GM23338 (cell line): ENCODE measurements around the gene ZDHHC5. TPM values are rescaled to one million over a fixed set of nuclear protein-coding genes. Genes with fewer than 3 reads are reported as not detected.

ENCODE experiments used
- ATAC-seq: fragments of 200-7000 bp; cut with Tn5 transposase; 3 replicates; pipeline ENCODE4 v1.9.1; 2020
- DNase-seq: peaks from one replicate; pipeline ENCODE4 v3.0.0-alpha.2; 2015; ENCODE audit warnings: low spot score
- H2AFZ ChIP-seq: fragments of 200-600 bp; sonication (generic); 2 replicates; pipeline ENCODE4 v1.8.0; 2016; ENCODE audit warnings: antibody characterized with exemption, mild to moderate bottlenecking, moderate library complexity
- H3F3A ChIP-seq: fragments of 200-600 bp; sonication (generic); replicated peaks from 2 replicates; pipeline ENCODE4 v1.8.0; 2017; ENCODE audit warnings: antibody characterized with exemption, mixed run types, low read depth
- H3K27ac ChIP-seq: fragments of 200-600 bp; sonication (generic); 2 replicates; pipeline ENCODE4 v1.6.1; 2016; ENCODE audit warnings: low read depth
- H3K27me3 ChIP-seq: fragments of 200-600 bp; sonication (generic); 2 replicates; pipeline ENCODE4 v1.8.0; 2016; ENCODE audit warnings: mild to moderate bottlenecking, mixed run types, moderate library complexity; ENCODE audit not compliant: insufficient read depth
- H3K36me3 ChIP-seq: fragments of 200-600 bp; sonication (generic); 2 replicates; pipeline ENCODE4 v1.8.0; 2016; ENCODE audit warnings: mild to moderate bottlenecking; ENCODE audit not compliant: insufficient read depth
- H3K4me1 ChIP-seq: fragments of 200-600 bp; sonication (generic); 2 replicates; pipeline ENCODE4 v1.8.0; 2016; ENCODE audit warnings: mild to moderate bottlenecking, moderate library complexity; ENCODE audit not compliant: insufficient read depth
- H3K4me2 ChIP-seq: fragments of 200-600 bp; sonication (generic); 2 replicates; pipeline ENCODE4 v1.7.1; 2017; ENCODE audit warnings: mixed run types
- H3K4me3 ChIP-seq: fragments of 200-600 bp; sonication (generic); 2 replicates; pipeline ENCODE4 v1.6.1; 2016; ENCODE audit warnings: mixed run types
- H3K79me2 ChIP-seq: fragments of 200-600 bp; sonication (generic); replicated peaks from 2 replicates; pipeline ENCODE4 v1.8.0; 2017; ENCODE audit warnings: mild to moderate bottlenecking; ENCODE audit not compliant: insufficient read depth
- H3K9me2 ChIP-seq: fragments of 200-600 bp; sonication (generic); 2 replicates; pipeline ENCODE4 v1.8.0; 2017; ENCODE audit not compliant: insufficient read depth
- H4K20me1 ChIP-seq: fragments of 200-600 bp; sonication (generic); replicated peaks from 2 replicates; pipeline ENCODE4 v1.8.0; 2017; ENCODE audit warnings: mild to moderate bottlenecking; ENCODE audit not compliant: insufficient read depth
- H3K27ac Mint-ChIP-seq: 2 replicates; pipeline ENCODE4 v1.8.0; 2020; ENCODE audit warnings: inconsistent platforms, mild to moderate bottlenecking, moderate library complexity, mixed read lengths
- H3K27me3 Mint-ChIP-seq: 3 replicates; pipeline ENCODE4 v1.8.0; 2022; ENCODE audit warnings: low read depth, mild to moderate bottlenecking, moderate library complexity, mixed read lengths, inconsistent platforms; ENCODE audit not compliant: insufficient read depth, poor library complexity
- H3K36me3 Mint-ChIP-seq: 3 replicates; pipeline ENCODE4 v1.8.0; 2021; ENCODE audit warnings: low read depth, mild to moderate bottlenecking, inconsistent platforms, moderate library complexity, mixed read lengths
- H3K4me1 Mint-ChIP-seq: 3 replicates; pipeline ENCODE4 v1.8.0; 2020; ENCODE audit warnings: mild to moderate bottlenecking, inconsistent platforms, mixed read lengths
- H3K4me3 Mint-ChIP-seq: 3 replicates; pipeline ENCODE4 v1.8.0; 2021; ENCODE audit warnings: moderate library complexity, mild to moderate bottlenecking, inconsistent platforms, mixed read lengths
- H3K9me3 Mint-ChIP-seq: 3 replicates; pipeline ENCODE4 v1.8.0; 2020; ENCODE audit warnings: moderate library complexity, mild to moderate bottlenecking, inconsistent platforms, mixed read lengths
- EZH2 ChIP-seq: fragments of 200-600 bp; sonication (generic); IDR thresholded peaks from one replicate; pipeline ENCODE4 v1.8.0; 2017; ENCODE audit warnings: antibody characterized with exemption, mild to moderate bottlenecking, low read depth; ENCODE audit not compliant: unreplicated experiment
- EZH2phosphoT487 ChIP-seq: fragments of 200-600 bp; sonication (generic); IDR thresholded peaks from one replicate; pipeline ENCODE4 v1.8.1; 2018; ENCODE audit warnings: antibody characterized with exemption; ENCODE audit not compliant: unreplicated experiment
- JUNB ChIP-seq: IDR thresholded peaks from one replicate; pipeline ENCODE4 v1.6.1; 2016; ENCODE audit warnings: antibody characterized with exemption; ENCODE audit not compliant: unreplicated experiment
- NANOG ChIP-seq: IDR thresholded peaks from 2 replicates; pipeline ENCODE4 v1.6.1; 2016; ENCODE audit warnings: antibody characterized with exemption, borderline replicate concordance
- POLR2AphosphoS5 ChIP-seq: IDR thresholded peaks from 2 replicates; pipeline ENCODE4 v1.6.1; 2016; ENCODE audit warnings: antibody characterized with exemption, low read depth
- STAT1 ChIP-seq: IDR thresholded peaks from one replicate; pipeline ENCODE4 v1.6.1; 2016; ENCODE audit warnings: antibody characterized with exemption; ENCODE audit not compliant: unreplicated experiment
- ZNF114 ChIP-seq: fragments of 250-450 bp; sonication (Bioruptor Pico); IDR thresholded peaks from 2 replicates; pipeline ENCODE4 v1.5.0; 2020; ENCODE audit warnings: mild to moderate bottlenecking, moderate library complexity
- polyA plus RNA-seq: library from polyadenylated mRNA; unstranded; fragments of >200 nt; fragmentation: Nextera tagmentation; extraction: Ambion mirVana; gene quantifications from 2 replicates; pipeline ENCODE4 v1.2.1, GENCODE V29; 2016
- total RNA-seq: library from RNA; depleted of rRNA; stranded (reverse); fragments of >200 nt; shearing (Covaris generic); gene quantifications from 2 replicates; pipeline ENCODE4 v1.2.3, GENCODE V29; 2014
- TF ChIP-seq, protein P1 (sequence below): IDR thresholded peaks from one replicate; pipeline ENCODE4 v1.6.1; 2018; ENCODE audit warnings: antibody characterized with exemption; ENCODE audit not compliant: unreplicated experiment
- TF ChIP-seq, protein P2 (sequence below): IDR thresholded peaks from 2 replicates; pipeline ENCODE4 v1.6.1; 2016; ENCODE audit warnings: antibody characterized with exemption
- TF ChIP-seq, protein P3 (sequence below), 2 experiments: fragments of 200-600 bp in 1 of 2; sonication (generic) in 1 of 2; conservative IDR thresholded peaks; 2 replicates each; pipeline versions ENCODE4 v1.5.1 to v1.6.1; 2016 to 2017; ENCODE audit warnings: antibody characterized with exemption in 2 of 2, low read depth in 2 of 2, mild to moderate bottlenecking in 2 of 2, moderate library complexity in 1 of 2

Gene ZDHHC5
- total and polyA plus RNA-seq, 2 experiments from 2014 or later, result 16.9 to 42.3 TPM

DNA sequence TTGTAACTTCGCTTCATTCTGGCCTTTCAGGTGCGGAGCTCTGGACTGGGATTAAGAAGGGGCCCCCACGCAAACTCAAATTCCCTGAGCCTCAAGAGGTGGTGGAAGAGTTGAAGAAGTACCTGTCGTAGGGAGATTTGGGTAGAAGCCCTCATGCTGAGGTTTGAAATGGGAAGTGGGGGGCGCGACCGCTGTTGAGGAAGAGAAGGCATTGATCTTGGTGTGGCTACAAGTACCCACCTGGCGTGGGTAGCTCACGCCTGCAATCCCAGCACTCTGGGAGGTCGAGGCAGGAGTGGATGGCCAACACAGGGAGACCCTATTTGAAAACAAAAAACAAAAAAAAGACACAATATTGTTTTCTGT is 74.2 kb downstream of the ZDHHC5 start:
- DNase-seq (no peak), ATAC-seq (no peak)
- H3K27me3 Mint-ChIP-seq, result peaks cover 19% of the 10 kb centered on the region
- peak overlapping the region; percentile 28; the same call in 1 of the 2 replicates for H2AFZ ChIP-seq
- H3K9me2 ChIP-seq, result no peaks in the 10 kb centered on the region
- peak overlapping the region; percentile 98 for H3K4me2 ChIP-seq
- H3K4me1 Mint-ChIP-seq, result peaks cover 15% of the 10 kb centered on the region
- H3K9me3 Mint-ChIP-seq, result no peaks in the 10 kb centered on the region
- peak overlapping the region; percentile 96 for H3K27ac ChIP-seq
- no peaks in the 10 kb centered on the region; the same call in 1 of the 2 replicates for H4K20me1 ChIP-seq
- H3K27ac Mint-ChIP-seq, result peak overlapping the region; percentile 97
- H3K27me3 ChIP-seq, result no peaks in the 10 kb centered on the region
- peaks cover 21% of the 10 kb centered on the region for H3K79me2 ChIP-seq
- H3K4me3 Mint-ChIP-seq, result peak overlapping the region; percentile 95
- TF ChIP-seq, protein P1, sequence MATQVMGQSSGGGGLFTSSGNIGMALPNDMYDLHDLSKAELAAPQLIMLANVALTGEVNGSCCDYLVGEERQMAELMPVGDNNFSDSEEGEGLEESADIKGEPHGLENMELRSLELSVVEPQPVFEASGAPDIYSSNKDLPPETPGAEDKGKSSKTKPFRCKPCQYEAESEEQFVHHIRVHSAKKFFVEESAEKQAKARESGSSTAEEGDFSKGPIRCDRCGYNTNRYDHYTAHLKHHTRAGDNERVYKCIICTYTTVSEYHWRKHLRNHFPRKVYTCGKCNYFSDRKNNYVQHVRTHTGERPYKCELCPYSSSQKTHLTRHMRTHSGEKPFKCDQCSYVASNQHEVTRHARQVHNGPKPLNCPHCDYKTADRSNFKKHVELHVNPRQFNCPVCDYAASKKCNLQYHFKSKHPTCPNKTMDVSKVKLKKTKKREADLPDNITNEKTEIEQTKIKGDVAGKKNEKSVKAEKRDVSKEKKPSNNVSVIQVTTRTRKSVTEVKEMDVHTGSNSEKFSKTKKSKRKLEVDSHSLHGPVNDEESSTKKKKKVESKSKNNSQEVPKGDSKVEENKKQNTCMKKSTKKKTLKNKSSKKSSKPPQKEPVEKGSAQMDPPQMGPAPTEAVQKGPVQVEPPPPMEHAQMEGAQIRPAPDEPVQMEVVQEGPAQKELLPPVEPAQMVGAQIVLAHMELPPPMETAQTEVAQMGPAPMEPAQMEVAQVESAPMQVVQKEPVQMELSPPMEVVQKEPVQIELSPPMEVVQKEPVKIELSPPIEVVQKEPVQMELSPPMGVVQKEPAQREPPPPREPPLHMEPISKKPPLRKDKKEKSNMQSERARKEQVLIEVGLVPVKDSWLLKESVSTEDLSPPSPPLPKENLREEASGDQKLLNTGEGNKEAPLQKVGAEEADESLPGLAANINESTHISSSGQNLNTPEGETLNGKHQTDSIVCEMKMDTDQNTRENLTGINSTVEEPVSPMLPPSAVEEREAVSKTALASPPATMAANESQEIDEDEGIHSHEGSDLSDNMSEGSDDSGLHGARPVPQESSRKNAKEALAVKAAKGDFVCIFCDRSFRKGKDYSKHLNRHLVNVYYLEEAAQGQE, result no peak
- no peak for TF ChIP-seq JUNB
- TF ChIP-seq, protein P2, sequence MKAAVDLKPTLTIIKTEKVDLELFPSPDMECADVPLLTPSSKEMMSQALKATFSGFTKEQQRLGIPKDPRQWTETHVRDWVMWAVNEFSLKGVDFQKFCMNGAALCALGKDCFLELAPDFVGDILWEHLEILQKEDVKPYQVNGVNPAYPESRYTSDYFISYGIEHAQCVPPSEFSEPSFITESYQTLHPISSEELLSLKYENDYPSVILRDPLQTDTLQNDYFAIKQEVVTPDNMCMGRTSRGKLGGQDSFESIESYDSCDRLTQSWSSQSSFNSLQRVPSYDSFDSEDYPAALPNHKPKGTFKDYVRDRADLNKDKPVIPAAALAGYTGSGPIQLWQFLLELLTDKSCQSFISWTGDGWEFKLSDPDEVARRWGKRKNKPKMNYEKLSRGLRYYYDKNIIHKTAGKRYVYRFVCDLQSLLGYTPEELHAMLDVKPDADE, result no peak
- no peak for TF ChIP-seq NANOG
- no peak for TF ChIP-seq POLR2AphosphoS5
- TF ChIP-seq EZH2phosphoT487, result no peak
- TF ChIP-seq, protein P3, sequence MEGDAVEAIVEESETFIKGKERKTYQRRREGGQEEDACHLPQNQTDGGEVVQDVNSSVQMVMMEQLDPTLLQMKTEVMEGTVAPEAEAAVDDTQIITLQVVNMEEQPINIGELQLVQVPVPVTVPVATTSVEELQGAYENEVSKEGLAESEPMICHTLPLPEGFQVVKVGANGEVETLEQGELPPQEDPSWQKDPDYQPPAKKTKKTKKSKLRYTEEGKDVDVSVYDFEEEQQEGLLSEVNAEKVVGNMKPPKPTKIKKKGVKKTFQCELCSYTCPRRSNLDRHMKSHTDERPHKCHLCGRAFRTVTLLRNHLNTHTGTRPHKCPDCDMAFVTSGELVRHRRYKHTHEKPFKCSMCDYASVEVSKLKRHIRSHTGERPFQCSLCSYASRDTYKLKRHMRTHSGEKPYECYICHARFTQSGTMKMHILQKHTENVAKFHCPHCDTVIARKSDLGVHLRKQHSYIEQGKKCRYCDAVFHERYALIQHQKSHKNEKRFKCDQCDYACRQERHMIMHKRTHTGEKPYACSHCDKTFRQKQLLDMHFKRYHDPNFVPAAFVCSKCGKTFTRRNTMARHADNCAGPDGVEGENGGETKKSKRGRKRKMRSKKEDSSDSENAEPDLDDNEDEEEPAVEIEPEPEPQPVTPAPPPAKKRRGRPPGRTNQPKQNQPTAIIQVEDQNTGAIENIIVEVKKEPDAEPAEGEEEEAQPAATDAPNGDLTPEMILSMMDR (conservative IDR thresholded peaks at IDR 0.05; ENCODE audit: low read depth in 2 of 2), result no peak
- peaks cover 27% of the 10 kb centered on the region for H3K36me3 ChIP-seq
- H3F3A ChIP-seq, result peaks cover 37% of the 10 kb centered on the region
- H3K4me3 ChIP-seq, result peak overlapping the region; percentile 99
- H3K4me1 ChIP-seq, result peaks cover 9% of the 10 kb centered on the region
- peaks cover 67% of the 10 kb centered on the region for H3K36me3 Mint-ChIP-seq

DNA sequence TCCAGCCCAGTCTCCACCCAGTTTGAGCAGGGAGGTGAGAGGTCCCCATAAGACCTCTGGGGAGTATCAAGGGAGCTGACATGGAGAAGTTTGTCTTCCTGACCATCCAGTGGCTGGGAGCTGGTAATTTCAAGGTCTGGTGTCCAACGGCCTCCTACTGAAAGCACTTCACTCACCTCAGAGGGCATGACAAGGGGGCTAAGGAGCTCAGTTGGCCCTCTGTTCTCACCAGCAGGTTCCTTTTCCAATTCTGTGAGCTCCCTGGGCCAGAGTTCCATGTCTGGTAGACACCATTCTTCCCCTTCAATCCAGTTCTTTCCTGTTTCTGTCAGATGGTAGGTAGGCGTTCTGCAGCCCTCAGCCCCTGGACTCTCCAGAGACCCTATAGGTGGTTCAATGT is 76.4 kb downstream of the ZDHHC5 start:
- Histone ChIP-seq H3F3A (peaks cover 28% of the 10 kb centered on the region), H3K9me2 (no peaks in the 10 kb centered on the region), H3K4me2 (no peak overlapping the region), H2AFZ (no peak overlapping the region), H4K20me1 (no peaks in the 10 kb centered on the region), H3K36me3 (peaks cover 14% of the 10 kb centered on the region), H3K4me3 (no peak overlapping the region), H3K4me1 (peaks cover 9% of the 10 kb centered on the region), H3K79me2 (peaks cover 21% of the 10 kb centered on the region), H3K27me3 (no peaks in the 10 kb centered on the region), H3K27ac (peak overlapping the region; percentile 19; the same call in 1 of the 2 replicates)
- DNase-seq (no peak), ATAC-seq (no peak)
- Mint-ChIP-seq H3K36me3 (peaks cover 48% of the 10 kb centered on the region), H3K4me1 (peaks cover 18% of the 10 kb centered on the region), H3K27ac (no peak overlapping the region), H3K9me3 (no peaks in the 10 kb centered on the region), H3K27me3 (peaks cover 18% of the 10 kb centered on the region), H3K4me3 (no peak overlapping the region)
- TF ChIP-seq ZNF114 (CRISPR knock-in tag) (no peak), EZH2phosphoT487 (no peak), EZH2 (no peak), STAT1 (no peak), JUNB (no peak)
- TF ChIP-seq, protein P2, result no peak
